ENCODE measurements around the gene PLA2G6.
"Not testable (repeated sequence)": the region's sequence is repeated elsewhere in the genome, so short reads cannot be mapped to it uniquely, and the experiment has no call there.

PLA2G6 gene

GRCh38 chr22:38133331-38133730 is 48.3 kb downstream of the PLA2G6 start:
- no peak for DNase-seq (ENCODE audit: low read depth in 3 of 3)

GRCh38 chr22:38132794-38133193 is 48.8 kb downstream of the PLA2G6 start:
- DNase-seq (ENCODE audit: low read depth in 3 of 3), result no peak

DNA sequence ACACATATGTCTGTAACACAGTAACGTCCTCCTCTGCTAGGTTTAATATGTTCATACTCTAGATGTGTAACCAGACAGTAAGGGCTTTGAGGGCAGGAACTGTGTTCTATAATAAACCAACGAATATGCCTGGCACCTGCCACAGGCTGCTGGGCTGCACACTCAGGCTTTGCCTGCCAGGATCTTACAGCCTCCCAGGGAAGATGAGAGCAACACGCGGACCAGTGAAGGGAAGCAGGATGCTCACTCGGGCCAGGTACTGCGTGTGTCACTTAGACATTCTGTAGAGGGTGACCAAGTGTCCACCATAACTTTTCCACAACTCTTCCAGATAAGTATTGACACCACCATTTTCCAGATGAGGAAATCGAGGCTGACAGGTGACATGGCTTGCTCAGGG is 49.5 kb downstream of the PLA2G6 start:
- no peak for DNase-seq (ENCODE audit: low read depth in 3 of 3)

- no peak for DNase-seq (ENCODE audit: low read depth in 3 of 3)
Observed at GRCh38 chr22:38131399-38131798, 50.2 kb downstream of the PLA2G6 start.

GRCh38 chr22:38129856-38130255 is 51.8 kb downstream of the PLA2G6 start:
- DNase-seq (ENCODE audit: low read depth in 3 of 3), result no peak

GRCh38 chr22:38129021-38129420 is 52.6 kb downstream of the PLA2G6 start:
- no peak for DNase-seq (ENCODE audit: low read depth in 3 of 3)

GRCh38 chr22:38127869-38128268 is 53.8 kb downstream of the PLA2G6 start:
- no peak for DNase-seq (ENCODE audit: low read depth in 3 of 3)

DNA sequence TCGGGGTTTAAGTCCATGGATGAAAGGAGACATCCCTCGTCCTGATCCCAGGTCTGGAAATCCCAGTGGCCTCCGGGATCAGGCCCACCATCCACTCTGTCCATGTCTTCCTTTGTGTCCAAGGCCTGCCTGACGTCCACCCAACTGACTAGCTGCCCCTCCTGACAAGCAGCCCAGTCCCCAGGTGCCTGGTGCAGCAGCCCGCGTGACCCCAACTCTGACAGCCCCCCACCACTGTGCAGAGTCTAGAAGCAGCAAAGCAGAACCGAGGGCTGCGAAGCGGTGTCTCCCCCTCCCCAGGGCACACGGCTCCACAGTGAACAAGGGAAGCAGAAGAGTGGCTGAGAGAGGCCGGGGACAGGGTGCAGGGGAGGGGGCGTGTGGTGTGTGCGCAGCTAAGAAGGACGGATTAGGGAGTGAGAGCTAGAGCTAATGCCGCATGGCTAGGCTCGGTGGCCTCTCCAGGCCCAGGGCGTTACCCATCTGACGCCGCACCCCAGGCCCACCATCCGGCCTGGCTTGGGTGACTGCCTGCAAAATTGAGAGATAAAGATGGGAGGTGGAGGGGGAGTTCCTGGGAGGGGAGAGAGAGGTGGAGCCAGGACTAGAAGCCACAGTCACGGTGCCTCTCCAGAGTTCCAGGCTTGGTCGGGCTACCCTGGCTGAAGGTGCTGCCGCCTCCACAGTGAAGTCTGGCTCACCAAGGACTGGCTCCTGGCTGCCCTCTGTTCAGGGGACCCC is 54.5 kb downstream of the PLA2G6 start:
- DNase-seq (ENCODE audit: low read depth in 3 of 3), result no peak

GRCh38 chr22:38125751-38126201 is 55.9 kb downstream of the PLA2G6 start:
- no peak for DNase-seq (ENCODE audit: low read depth in 3 of 3)

DNA sequence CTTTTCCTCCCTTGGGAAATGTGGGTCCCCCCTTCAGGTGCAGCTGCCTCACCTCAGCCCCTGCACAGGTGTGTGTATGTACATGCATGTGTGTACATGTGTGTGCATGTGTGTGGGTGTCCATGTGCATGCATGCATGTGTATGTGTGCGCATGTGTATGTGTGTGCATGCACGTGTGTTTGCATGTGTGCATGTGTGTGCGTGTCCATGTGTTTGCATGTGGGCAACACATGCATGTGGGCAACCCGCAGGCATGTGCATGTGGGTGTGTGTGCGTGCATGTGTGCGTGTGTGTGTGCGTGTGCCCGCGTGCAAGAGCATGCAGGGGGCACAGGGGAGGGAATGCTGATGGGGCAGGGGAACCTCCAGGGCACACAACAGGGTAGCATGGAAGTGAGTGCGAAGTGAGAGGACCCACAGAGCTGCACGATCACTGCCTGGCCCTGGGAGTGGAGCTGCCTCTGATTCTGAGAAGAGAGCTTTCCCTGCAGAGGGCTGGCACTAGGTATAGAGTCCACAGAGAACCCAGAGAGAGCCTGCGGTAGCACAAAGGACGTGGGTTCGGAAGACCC is 56.5 kb downstream of the PLA2G6 start:
- DNase-seq (ENCODE audit: low read depth in 3 of 3), result no peak

GRCh38 chr22:38124236-38124974 is 57.2 kb downstream of the PLA2G6 start:
- no peak for DNase-seq (ENCODE audit: low read depth in 3 of 3)

- no peak for DNase-seq (ENCODE audit: low read depth in 3 of 3)
Observed at GRCh38 chr22:38122616-38123015, 59.0 kb downstream of the PLA2G6 start.

- no peak for DNase-seq (ENCODE audit: low read depth in 3 of 3)
Observed at GRCh38 chr22:38120359-38121110, 61.1 kb downstream of the PLA2G6 start.

DNA sequence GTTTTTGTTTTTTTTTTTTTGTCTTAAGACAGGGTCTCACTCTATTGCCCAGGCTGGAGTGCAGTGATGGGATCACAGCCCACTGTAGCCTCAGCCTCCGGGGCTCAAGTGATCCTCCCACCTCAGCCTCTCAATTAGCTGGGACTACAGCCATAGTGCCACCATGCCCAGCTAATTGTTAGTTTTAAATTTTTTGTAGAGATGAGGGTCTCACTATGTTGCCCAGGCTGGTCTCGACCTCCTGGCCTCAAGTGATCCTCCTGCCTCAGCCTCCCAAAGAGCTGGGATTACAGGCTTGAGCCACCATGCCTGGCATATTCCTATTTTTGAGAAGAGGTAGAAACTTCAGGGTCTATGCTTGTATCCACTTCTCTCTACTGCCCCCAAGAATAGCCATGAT is 62.9 kb downstream of the PLA2G6 start:
- DNase-seq (ENCODE audit: low read depth in 3 of 3), result not testable (repeated sequence)

GRCh38 chr22:38118182-38118581 is 63.4 kb downstream of the PLA2G6 start:
- DNase-seq (ENCODE audit: low read depth in 3 of 3), result no peak

DNA sequence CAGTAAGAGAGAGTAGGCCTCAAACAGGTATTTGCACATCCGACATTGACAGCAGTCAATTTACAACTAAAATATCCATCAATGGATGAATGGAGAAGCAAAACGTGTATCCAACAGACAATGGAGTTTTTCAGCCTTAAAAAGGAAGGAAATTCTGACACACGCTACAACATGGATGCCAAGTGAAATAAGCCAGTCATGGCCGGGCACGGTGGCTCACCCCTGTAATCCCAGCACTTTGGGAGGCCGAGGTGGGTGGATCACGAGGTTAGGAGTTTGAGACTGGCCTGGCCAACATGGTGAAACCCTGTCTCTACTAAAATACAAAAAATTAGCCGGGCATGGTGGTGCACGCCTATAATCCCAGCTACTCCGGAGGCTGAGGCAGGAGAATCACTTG is 64.1 kb downstream of the PLA2G6 start:
- not testable (repeated sequence) for DNase-seq (ENCODE audit: low read depth in 3 of 3)

- no peak for DNase-seq (ENCODE audit: low read depth in 3 of 3)
Observed at GRCh38 chr22:38115423-38116205, 66.0 kb downstream of the PLA2G6 start.

DNA sequence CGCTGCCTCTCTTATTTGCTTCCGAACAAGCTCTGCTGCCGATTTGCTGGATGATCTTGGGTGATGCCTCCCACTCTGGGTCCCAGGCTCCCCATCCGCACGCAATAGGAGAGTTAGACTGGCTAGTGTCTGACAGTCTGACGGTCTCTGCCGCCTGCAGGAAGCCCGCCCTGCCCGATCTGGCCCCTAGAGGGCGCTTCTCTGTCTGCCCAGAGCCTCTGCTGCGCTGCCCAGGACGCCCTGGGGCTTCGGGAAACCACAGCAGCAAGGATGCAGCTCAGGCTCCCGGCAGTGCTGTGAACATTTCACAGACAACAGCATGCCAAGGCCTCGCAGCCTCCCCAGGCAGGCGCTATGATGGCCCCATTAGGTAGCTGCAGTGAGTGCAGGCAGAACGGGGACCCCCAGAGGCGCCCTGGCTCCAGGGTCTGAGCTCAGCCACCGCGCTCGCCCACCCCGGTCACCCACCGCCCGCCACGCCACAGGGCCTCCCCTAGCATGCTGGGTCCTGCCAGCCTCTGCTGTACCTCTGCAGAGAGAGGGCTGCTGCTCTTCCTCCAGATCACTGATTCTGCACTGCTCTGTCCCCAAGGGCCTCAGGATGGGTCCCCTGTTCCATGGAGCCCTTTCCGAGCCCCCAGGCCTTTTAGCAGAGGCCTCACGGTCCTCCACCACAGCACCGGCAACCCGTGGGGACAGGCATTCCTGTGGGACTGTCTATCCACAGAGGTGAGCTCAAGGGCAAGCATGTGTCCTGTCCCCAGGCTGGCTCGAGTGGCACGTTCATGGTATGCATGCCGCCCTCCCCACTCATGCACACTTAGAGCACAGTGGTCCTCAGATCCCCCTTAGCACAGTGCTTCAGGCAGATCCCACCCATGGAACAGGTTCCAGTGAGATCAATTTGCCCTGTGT is 66.9 kb downstream of the PLA2G6 start:
- peak; percentile 42 to 76 (median 55) for DNase-seq (ENCODE audit: low read depth in 3 of 3)

GRCh38 chr22:38112381-38112780 is 69.2 kb downstream of the PLA2G6 start:
- DNase-seq (ENCODE audit: low read depth in 3 of 3), result no peak

- DNase-seq (ENCODE audit: low read depth in 3 of 3), result no peak
Observed at GRCh38 chr22:38111925-38112355, 69.7 kb downstream of the PLA2G6 start.

All from stimulated activated CD4-positive, alpha-beta T cell treated with anti-CD3 and anti-CD28 coated beads, TNF-alpha, amount 100 ng/mL, for 24 hours (primary cell).